OCI-LY1 (cell line): Measurements from ENCODE around the gene KCNK1.

Source experiments
- H2AFZ ChIP-seq: fragments of 200-600 bp; sonication (generic), shearing (Covaris generic); 2 replicates; pipeline ENCODE4 v1.6.0; 2014; ENCODE audit warnings: antibody characterized with exemption, mild to moderate bottlenecking, low read length
- H3F3A ChIP-seq: fragments of 200-600 bp; sonication (generic), shearing (Covaris generic); 2 replicates; pipeline ENCODE4 v1.6.0; 2014; ENCODE audit warnings: mild to moderate bottlenecking, antibody characterized with exemption, low read length, moderate library complexity; ENCODE audit not compliant: insufficient read depth
- H3K27ac ChIP-seq: fragments of 200-600 bp; sonication (generic); 2 replicates; pipeline ENCODE4 v1.5.1; 2014; ENCODE audit warnings: low read length, mixed run types, mild to moderate bottlenecking, low read depth; ENCODE audit not compliant: poor library complexity, severe bottlenecking
- H3K27me3 ChIP-seq: fragments of 200-600 bp; sonication (generic); 2 replicates; pipeline ENCODE4 v1.6.0; 2014; ENCODE audit warnings: antibody characterized with exemption, mild to moderate bottlenecking, low read length, moderate library complexity; ENCODE audit not compliant: insufficient read depth
- H3K36me3 ChIP-seq: fragments of 200-600 bp; sonication (generic); 2 replicates; pipeline ENCODE4 v1.6.1; 2014; ENCODE audit warnings: mild to moderate bottlenecking, antibody characterized with exemption, low read length, moderate library complexity, mixed read lengths; ENCODE audit not compliant: insufficient read depth
- H3K4me1 ChIP-seq: fragments of 200-600 bp; sonication (generic); 2 replicates; pipeline ENCODE4 v1.5.1; 2014; ENCODE audit warnings: mild to moderate bottlenecking, low read length, moderate library complexity; ENCODE audit not compliant: insufficient read depth, severe bottlenecking
- H3K4me2 ChIP-seq: fragments of 200-600 bp; sonication (generic), shearing (Covaris generic); 2 replicates; pipeline ENCODE4 v1.6.1; 2014; ENCODE audit warnings: low read length
- H3K4me3 ChIP-seq: fragments of 200-600 bp; sonication (generic); 2 replicates; pipeline ENCODE4 v1.5.1; 2014; ENCODE audit warnings: low read length, low read depth, mild to moderate bottlenecking, mixed read lengths; ENCODE audit not compliant: poor library complexity, severe bottlenecking
- H3K79me2 ChIP-seq: fragments of 200-600 bp; shearing (Covaris generic); 2 replicates; pipeline ENCODE4 v1.6.1; 2016; ENCODE audit warnings: mixed run types, low read length, mixed read lengths; ENCODE audit not compliant: insufficient read depth
- H3K9ac ChIP-seq: fragments of 200-600 bp; sonication (generic), shearing (Covaris generic); 2 replicates; pipeline ENCODE4 v1.6.1; 2014; ENCODE audit warnings: mild to moderate bottlenecking, low read length, mixed read lengths
- H3K9me2 ChIP-seq: fragments of 200-600 bp; sonication (generic), shearing (Covaris generic); 2 replicates; pipeline ENCODE4 v1.6.1; 2014; ENCODE audit warnings: low read depth, mild to moderate bottlenecking, low read length, mixed read lengths
- H3K9me3 ChIP-seq: fragments of 200-600 bp; shearing (Covaris generic); 2 replicates; pipeline ENCODE4 v1.6.1; 2014; ENCODE audit warnings: low read length, mixed read lengths
- H4K20me1 ChIP-seq: fragments of 200-600 bp; sonication (generic), shearing (Covaris generic); 2 replicates; pipeline ENCODE4 v1.6.0; 2016; ENCODE audit warnings: mild to moderate bottlenecking, low read length; ENCODE audit not compliant: insufficient read depth
- CTCF ChIP-seq: fragments of 200-600 bp; sonication (generic), shearing (Covaris generic); IDR thresholded peaks from 2 replicates; pipeline ENCODE4 v1.5.1; 2017; ENCODE audit warnings: mild to moderate bottlenecking, antibody characterized with exemption, low read length, moderate library complexity, mixed read lengths
- EZH2 ChIP-seq: fragments of 200-600 bp; sonication (generic), shearing (Covaris generic); IDR thresholded peaks from 2 replicates; pipeline ENCODE4 v1.8.0; 2017; ENCODE audit warnings: borderline replicate concordance, mixed run types, mild to moderate bottlenecking, antibody characterized with exemption, low read length, moderate library complexity, mixed read lengths

The KCNK1 gene

GRCh38 chr1:233631810-233632405, 18.0 kb downstream of the KCNK1 start:
- no peaks in the 10 kb centered on the region for H3K27me3 ChIP-seq
- H3K9me2 ChIP-seq = no peaks in the 10 kb centered on the region
- H3K4me3 ChIP-seq = no peak overlapping the region
- no peak overlapping the region for H3K27ac ChIP-seq
- no peak overlapping the region for H2AFZ ChIP-seq
- no peaks in the 10 kb centered on the region for H3K9me3 ChIP-seq
- no peaks in the 10 kb centered on the region for H3F3A ChIP-seq
- H3K4me1 ChIP-seq = no peaks in the 10 kb centered on the region
- H3K79me2 ChIP-seq = no peaks in the 10 kb centered on the region
- H3K9ac ChIP-seq = no peak overlapping the region
- H3K36me3 ChIP-seq = no peaks in the 10 kb centered on the region
- H4K20me1 ChIP-seq = no peaks in the 10 kb centered on the region
- H3K4me2 ChIP-seq = no peak overlapping the region
- no peak for TF ChIP-seq CTCF
- no peak for TF ChIP-seq EZH2

- no peaks in the 10 kb centered on the region for H4K20me1 ChIP-seq
- no peak overlapping the region for H3K4me3 ChIP-seq
- no peak overlapping the region for H3K4me2 ChIP-seq
- no peak overlapping the region for H3K9ac ChIP-seq
- H3K36me3 ChIP-seq = no peaks in the 10 kb centered on the region
- no peaks in the 10 kb centered on the region for H3K27me3 ChIP-seq
- H3K9me2 ChIP-seq = no peaks in the 10 kb centered on the region
- no peaks in the 10 kb centered on the region for H3K79me2 ChIP-seq
- no peaks in the 10 kb centered on the region for H3F3A ChIP-seq
- H3K9me3 ChIP-seq = no peaks in the 10 kb centered on the region
- H3K4me1 ChIP-seq = no peaks in the 10 kb centered on the region
- TF ChIP-seq EZH2 (no peak), CTCF (no peak)
- H2AFZ ChIP-seq = no peak overlapping the region
- no peak overlapping the region for H3K27ac ChIP-seq
These were observed 18.5 kb downstream of the KCNK1 start for GRCh38 chr1:233632436-233632835.

- Histone ChIP-seq H3F3A (no peaks in the 10 kb centered on the region), H3K79me2 (no peaks in the 10 kb centered on the region), H3K27ac (no peak overlapping the region), H3K36me3 (no peaks in the 10 kb centered on the region), H3K27me3 (no peaks in the 10 kb centered on the region), H3K4me3 (no peak overlapping the region), H3K4me1 (no peaks in the 10 kb centered on the region), H3K4me2 (no peak overlapping the region), H3K9me2 (no peaks in the 10 kb centered on the region), H3K9me3 (no peaks in the 10 kb centered on the region), H4K20me1 (no peaks in the 10 kb centered on the region), H2AFZ (no peak overlapping the region), H3K9ac (no peak overlapping the region)
- TF ChIP-seq CTCF (no peak), EZH2 (no peak)
These were observed 22.0 kb downstream of the KCNK1 start for GRCh38 chr1:233635765-233636502.
